ENCODE measurements around the gene C6orf15.

Gene C6orf15

DNA sequence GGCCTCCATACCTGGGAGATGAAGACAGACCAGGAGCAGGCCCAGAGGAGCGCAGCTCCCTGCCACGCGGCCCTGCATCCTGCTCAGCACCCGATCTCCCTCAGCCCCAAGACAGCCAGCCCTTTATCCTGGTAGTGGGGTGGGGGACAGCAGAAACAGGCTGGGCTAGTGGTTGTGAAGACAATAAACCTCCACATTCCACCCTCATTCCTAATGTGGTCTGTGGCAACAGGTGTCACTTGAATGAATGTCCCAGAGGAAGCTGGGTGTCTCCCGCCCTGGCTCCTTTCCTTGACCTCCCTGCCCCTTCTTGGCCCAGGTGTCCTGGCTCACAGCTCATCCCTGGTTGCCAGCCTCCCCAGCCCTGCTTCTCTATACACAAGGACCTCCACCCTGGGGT lies at the start of gene C6orf15:
TSS of gene C6orf15 (minus strand) at position 98 of the 400 bp plus-strand sequence. CDS start at position 78, 20 bp downstream.
- in situ Hi-C loops (cut with HindIII; ENCODE audit: low sequenced_read_pairs) = no loop called here

DNA sequence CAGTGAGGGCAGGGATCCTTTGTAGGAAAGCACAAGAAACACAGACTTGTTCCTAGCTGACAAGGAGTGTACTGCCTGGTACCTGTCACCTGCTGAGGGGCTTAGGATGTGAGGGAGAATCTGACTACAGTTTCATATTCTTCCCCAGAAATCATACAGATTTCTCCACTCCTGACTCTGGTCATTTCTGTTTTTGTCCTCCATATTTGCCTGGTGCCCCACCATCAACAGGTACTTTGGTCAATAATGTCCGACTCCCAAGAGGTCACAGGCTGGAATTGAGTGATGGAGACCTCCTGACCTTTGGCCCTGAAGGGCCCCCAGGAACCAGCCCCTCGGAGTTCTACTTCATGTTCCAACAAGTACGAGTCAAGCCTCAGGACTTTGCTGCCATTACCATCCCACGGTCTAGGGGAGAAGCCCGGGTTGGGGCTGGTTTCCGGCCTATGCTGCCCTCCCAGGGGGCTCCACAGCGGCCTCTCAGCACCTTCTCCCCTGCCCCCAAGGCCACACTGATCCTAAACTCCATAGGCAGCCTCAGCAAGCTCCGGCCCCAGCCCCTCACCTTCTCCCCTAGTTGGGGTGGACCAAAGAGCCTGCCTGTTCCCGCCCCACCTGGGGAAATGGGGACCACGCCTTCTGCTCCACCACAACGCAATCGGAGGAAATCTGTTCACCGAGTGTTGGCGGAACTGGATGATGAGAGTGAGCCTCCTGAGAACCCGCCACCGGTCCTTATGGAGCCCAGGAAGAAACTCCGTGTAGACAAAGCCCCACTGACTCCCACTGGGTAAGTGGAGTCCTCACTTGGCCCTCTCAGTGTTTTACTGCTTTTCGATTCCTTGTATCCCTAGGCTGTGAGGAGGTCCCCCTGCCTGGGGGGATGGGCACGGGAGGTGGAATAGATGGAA lies 49.1 kb upstream of the C6orf15 start:
- in situ Hi-C loops (cut with HindIII; ENCODE audit: low sequenced_read_pairs) = no loop called here

DNA sequence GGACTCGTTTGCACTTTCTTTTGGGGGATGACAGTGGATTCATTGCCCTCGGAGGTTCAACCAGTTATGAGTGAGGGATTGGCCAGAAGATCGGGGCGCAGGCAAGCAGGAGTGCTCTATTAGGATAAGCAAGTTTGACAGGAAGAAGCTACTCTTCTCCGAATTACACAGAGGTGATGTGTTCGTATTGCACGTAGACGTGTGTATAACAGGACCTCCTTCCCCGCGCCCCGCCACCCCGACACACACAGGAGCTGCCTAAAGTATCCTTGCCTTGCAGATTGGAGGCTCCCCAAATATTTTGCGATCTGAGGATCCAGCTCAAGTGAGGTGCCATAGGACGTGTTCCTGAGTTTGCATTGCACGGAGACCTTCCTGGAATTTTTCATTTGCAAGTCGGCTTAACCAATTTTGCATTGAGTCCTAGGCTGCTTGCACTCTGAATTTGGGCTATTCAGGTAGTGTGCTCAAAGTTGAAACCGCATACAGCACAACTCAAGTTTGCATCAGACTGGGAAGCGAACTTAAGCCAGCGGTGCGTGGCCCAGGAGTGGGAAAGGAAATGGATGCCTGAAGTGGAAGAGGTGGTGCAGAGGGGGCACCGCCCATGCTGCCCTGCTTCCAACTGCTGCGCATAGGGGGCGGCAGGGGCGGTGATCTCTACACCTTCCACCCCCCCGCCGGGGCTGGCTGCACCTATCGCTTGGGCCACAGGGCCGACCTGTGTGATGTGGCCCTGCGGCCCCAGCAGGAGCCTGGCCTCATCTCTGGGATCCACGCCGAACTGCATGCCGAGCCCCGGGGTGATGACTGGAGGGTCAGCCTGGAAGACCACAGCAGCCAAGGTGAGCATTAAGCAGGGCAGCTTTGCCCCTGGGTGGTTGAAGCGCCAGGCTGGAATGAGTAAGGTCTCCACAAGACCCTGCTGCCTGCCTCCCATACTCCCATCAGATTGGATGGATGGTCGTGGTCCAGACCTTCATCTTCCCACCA lies 46.8 kb upstream of the C6orf15 start:
- in situ Hi-C loops (cut with HindIII; ENCODE audit: low sequenced_read_pairs) = no loop called here

DNA sequence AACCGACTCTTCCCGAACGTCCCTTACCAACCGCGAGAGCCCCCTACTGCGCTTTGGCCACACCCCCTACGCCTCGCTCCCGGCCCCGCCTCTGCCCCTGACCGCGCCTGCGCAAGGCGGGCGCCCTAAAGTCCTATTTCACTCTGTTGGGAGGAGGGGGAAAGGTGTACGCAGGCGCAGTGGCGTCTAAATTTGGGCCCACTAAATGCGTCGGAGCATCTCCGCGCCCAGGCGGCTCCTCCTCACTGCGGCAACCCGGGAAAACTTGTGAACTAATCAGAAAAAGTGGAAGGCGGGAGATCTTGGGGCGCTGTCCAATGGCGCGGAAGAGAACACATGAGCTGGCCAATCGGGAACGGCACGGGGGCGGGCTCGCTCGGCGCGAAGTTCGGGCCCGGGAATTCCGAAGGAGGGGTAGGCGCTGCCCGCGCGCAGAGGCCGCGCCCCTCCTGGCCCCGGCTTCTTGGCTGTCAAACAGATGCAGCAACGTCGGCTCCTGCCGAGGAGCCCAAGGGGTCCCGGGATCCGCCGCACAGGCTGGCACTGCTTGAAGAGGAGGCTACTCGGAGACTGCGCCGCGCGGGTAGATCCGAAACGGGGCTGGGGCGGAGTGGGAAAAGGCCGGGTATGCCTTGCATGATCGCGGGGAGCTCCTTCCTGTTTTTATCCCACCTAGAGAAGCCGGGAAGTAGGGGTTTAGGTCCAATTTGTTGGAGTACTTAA lies 45.9 kb upstream of the C6orf15 start, which contains the start of gene TCF19:
TSS of gene TCF19 (plus strand) at position 450 of the 723 bp plus-strand sequence. CDS start 881 bp downstream, outside the sequence.
- in situ Hi-C loops (cut with HindIII; ENCODE audit: low sequenced_read_pairs) = no loop called here

DNA sequence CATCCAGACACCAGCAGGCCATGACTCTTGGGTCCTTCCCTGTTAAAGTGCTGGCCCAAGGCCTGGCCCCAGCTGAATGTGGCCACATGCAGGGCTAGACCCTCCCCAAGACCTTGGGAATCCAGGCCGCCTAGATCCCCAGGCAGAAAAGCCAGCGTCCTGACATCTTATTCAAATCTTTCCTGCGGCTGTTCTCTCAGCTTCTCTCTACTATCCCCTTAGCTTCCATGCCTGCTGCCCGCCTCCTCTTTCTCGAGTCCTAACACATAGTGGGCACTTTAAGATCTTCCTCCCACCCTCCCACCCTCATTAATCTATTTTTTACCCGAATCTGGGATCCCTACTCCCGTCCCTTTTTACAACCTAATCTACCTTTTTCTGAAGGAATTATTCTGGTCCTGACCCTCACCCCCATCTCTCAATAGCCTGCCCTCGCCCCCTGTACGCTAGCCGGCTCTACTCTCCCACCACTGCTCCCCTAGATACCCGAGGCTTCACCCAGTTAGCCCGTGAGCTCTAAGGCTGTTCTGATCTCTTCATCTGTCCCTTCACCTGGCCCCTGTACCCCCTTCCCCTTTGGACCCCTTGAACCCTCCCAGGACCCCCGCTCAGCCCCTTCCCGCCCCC lies 45.3 kb upstream of the C6orf15 start, which contains the start of gene CCHCR1:
TSS of gene CCHCR1 (minus strand) at position 290 of the 627 bp plus-strand sequence. CDS start at position 88, 202 bp downstream.
- in situ Hi-C loops (cut with HindIII; ENCODE audit: low sequenced_read_pairs) = no loop called here

DNA sequence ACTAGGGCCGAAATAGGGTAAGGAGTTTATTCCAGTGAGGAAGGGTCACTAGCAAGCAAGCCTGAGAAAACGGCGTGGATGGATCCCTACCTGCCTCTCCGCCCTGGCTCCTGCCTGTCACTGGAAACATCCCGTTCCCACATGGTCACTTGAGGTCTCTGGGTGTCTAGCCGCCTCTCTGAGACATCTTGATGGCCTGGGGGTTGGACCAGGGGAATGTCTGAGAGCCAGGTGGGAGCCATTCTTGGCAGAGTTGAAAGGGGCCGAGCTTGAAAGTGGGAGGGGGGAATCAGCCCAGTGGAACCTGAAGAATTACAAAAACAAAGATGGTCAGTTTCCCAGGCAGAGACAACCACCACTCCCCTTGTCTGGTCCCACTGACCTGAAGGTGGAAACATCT lies 44.3 kb upstream of the C6orf15 start:
- in situ Hi-C loops (cut with HindIII; ENCODE audit: low sequenced_read_pairs) = no loop called here

DNA sequence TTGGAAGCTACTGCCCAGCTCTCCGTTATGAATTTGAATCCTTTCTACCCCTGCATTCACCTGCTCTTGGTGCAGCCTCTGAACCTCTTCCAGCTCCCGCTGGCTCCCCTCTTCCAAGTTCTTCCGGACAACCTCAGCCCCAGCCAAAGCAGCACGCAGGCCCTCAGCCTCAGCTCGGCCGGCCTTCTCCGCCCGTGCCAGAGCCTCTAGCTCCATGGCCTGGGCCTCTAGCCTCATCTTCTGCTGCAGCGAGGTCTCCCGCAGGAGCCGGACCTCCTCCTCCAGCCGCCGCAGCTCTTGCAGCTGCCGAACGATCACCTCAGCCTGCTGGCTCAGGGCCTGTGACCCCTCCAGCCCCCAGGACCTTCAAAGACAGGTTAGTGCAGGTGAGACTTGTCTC lies 42.1 kb upstream of the C6orf15 start:
- in situ Hi-C loops (cut with HindIII; ENCODE audit: low sequenced_read_pairs) = no loop called here

DNA sequence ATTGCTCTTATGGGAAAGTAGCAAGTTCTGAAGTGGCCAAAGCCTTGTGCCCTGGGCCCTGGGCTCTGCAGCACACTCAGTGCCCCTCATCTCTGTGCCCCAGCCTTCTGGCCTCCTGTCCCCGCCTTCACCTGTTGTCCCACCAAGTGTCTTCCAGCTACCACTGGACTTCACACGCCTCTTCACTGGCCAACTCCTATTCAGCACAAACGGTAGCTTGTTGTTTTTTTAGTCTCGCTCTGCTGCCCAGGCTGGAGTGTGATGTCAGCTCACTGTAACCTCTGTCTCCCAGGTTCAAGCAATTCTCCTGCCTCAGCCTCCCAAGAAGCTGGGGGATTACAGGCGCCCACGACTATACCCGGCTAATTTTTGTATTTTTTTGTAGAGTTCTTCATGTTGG lies 40.4 kb upstream of the C6orf15 start:
- in situ Hi-C loops (cut with HindIII; ENCODE audit: low sequenced_read_pairs) = no loop called here

DNA sequence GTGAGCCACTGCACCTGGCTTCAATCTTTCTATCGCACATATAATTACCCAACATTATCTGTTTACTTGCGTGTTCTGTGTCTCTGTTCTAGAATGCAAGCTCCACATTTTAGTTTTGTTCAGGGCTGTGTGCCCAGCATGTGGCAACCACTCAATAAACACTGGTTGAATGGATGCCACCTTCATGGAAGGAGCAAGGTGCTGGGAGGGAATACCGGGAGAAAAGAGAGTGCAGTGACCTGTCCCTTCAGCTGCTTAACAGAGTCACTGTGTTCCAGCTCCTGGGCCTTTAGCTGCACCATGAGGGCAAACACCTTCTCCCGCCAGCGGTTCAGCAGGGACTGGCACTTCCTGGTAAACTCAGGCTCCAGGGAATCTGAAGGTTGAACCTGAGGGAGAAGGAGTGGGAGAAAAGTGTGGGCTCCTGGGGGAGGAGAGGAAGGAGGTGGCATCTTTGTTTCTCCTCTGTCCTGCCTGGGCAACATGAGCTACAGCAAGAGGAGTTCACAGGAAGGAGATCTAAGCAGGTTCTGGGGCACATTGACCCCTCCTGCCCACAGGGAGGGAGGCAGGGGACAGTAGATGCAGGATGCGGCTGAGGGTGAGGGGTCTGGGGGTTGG lies 37.6 kb upstream of the C6orf15 start:
- in situ Hi-C loops (cut with HindIII; ENCODE audit: low sequenced_read_pairs) = no loop called here

DNA sequence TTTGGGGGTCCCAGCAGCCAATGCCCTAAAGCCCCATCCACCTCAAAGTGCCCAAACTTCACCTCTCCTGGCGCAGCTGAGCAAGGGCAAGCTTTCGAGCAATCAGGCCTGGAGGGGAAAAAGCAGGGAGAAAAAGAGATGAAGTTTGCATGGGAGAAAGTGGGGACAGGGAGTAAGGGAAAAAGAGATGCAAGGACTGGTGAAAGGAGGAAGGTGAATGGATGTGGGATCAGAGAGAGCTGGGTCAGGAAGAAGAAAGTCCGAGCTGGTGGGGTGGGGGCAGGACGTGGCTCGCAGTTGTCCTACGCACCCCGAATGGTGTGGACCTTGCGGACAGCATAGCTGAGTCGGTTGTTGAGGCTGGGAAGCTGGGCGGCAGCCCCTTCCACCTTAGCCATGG lies 33.0 kb upstream of the C6orf15 start:
- in situ Hi-C loops (cut with HindIII; ENCODE audit: low sequenced_read_pairs) = no loop called here

DNA sequence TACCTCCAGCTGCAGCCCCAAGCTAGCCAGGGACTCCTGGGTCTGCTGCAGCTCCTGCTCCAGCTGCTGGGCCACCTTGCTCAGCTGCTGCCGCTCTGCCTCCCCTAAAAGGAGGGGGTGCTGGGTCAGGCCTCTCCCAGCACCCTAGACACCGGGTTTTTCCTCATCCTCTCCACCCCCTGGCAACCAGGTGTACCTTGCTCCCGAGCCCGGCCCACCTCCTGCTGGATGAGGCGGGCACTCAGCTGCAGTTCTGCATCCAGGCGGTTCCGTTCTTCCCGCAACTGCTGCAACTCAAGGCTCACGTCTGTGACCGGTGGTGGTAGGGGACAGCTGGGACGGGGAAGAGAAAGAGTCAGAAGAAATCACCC lies 32.6 kb upstream of the C6orf15 start:
- in situ Hi-C loops (cut with HindIII; ENCODE audit: low sequenced_read_pairs) = no loop called here

DNA sequence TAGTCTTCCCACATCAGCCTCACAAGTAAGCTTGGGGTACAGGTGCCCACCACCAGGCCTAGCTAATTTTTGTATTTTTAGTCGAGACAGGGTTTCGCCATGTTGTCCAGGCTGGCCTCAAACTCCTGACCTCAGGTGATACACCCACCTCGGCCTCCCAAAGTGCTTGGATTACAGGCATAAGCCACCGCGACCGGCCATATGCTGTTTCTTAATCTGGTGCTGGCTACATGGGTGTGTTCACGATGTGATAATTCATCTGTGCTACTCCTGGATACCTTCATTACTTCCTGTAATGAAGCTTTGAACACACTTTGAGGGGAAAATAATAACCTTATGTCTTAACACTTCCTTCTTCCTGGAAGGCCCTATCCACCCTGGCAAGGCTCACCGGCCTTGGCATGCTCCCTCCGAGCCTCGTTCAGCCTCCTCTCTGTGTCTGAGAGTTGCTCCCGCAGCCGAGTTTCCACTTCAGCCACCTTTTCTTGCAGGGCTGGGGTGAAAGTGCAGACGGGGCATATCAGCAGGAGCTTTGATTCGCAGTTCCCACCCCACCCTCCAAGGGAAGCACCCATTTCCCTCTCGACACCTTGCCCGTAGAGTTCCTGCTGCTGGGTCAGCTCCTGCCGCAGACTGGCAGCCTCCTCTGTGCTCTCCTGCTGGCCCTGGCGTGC lies 32.1 kb upstream of the C6orf15 start:
- in situ Hi-C loops (cut with HindIII; ENCODE audit: low sequenced_read_pairs) = no loop called here

DNA sequence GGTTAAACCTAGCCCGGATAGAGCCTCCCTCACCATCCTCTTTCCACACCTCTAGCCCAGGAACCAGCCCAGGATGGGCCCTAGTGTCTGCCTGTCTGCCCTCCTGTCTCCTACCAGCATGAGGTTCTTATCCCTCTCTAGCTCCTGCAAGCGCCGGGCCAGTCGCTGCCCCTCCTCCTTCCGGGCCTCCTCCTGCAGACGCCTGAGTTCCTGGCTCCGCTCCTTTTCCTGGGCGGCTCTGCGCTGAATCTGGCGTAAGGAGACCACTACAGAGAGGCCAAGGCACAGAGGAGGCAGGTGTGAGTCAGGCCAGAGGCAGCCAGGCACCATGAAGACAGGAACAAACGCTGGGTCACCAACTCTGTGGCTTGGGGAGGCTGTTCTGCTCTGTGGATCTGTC lies 30.8 kb upstream of the C6orf15 start:
- in situ Hi-C loops (cut with HindIII; ENCODE audit: low sequenced_read_pairs) = no loop called here

DNA sequence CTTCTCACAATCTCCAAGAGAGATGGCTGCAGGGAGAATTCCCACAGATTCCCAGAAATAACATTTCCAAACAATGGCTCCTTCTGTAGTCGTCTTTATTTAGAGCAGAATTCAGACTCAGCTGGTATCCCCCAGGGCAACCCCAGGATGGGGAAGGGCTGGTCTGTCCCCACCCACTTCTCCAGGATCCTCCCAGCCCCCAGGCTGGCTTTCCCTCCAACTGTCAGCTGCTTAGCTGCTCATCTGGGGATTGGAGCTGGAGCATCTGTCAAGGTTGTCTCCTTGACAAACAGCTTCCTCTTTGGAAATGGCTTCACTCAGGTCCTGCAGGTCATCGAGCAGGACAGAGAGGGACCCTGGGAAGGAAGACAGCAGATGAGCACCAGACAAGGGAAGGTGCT lies 30.0 kb upstream of the C6orf15 start:
- in situ Hi-C loops (cut with HindIII; ENCODE audit: low sequenced_read_pairs) = no loop called here

DNA sequence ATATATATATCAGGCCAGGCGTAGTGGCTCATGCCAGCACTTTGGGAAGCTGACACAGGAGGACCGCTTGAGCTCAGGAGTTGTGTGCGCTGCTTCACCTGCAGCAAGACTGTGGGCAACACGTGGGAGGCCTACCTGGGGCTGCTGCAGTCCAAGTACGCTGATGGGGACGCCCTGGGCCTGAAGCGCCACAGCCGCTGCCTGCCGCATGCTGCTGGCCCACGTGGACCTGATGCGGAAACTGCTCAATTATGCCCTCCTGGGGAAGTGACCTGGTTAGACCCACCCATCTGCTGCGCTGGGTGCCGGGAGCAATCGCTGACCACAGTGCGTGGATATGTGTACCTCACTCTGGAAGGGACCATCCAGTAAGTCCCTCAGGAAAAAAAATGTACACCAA lies 28.3 kb upstream of the C6orf15 start:
- in situ Hi-C loops (cut with HindIII; ENCODE audit: low sequenced_read_pairs) = no loop called here

DNA sequence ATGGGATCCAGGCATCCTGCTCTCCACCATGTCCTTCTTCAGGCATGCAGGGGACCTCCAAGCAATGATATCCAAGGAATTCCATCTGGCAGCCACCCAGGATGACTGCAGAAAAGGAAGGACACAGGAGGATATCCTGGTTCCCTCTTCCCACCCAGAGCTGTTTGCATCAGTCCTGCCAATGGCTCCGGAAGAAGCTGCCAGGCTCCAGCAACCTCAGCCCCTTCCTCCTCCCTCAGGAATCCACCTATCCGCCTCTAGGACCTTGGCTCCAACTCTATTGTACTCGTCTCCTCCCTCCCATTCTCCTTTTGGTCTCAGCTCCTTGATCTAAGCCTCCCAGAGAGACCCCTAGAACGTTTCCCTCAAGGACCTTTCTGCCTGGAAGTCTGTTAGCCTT lies 27.2 kb upstream of the C6orf15 start:
- in situ Hi-C loops (cut with HindIII; ENCODE audit: low sequenced_read_pairs) = no loop called here

DNA sequence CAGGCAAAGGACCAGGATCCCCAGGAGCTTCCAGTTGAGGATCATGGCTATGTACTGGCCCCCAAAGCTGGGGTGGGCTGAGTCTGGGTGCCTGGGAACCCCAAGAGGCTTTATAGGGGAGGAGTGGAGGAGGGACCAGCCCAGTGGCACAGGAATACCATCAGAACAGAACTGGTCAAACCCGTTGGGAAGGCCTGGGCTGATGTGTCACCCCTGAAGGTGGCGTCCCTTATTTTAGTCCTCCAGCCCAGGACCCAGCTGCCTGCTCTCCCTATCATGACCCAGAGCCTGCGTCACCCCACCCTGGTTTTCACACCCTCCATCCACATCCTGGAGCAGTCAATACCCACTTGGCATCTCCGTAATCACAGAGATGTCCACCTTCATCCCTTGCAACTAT lies 26.6 kb upstream of the C6orf15 start, which contains the start of gene PSORS1C2:
TSS of gene PSORS1C2 (minus strand) at position 85 of the 400 bp plus-strand sequence. CDS start at position 45, 40 bp downstream.
- in situ Hi-C loops (cut with HindIII; ENCODE audit: low sequenced_read_pairs) = no loop called here

DNA sequence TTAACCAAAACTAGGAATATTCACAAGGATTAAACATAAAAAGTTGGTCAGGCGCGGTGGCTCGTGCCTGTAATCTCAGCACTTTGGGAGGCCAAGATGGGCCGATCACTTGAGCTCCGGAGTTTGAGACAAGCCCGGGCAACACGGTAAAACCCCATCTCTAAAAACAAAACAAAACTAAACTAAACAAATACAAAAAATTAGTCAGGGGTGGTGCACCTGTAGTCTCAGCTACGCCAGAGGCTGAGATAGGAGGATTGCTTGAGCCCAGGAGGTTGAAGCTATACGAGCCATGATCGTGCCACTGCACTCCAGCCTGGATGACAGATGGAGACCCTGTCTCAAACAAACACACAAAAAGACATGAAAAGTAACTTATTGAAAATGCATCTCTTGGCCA lies 23.3 kb upstream of the C6orf15 start:
- in situ Hi-C loops (cut with HindIII; ENCODE audit: low sequenced_read_pairs) = no loop called here

DNA sequence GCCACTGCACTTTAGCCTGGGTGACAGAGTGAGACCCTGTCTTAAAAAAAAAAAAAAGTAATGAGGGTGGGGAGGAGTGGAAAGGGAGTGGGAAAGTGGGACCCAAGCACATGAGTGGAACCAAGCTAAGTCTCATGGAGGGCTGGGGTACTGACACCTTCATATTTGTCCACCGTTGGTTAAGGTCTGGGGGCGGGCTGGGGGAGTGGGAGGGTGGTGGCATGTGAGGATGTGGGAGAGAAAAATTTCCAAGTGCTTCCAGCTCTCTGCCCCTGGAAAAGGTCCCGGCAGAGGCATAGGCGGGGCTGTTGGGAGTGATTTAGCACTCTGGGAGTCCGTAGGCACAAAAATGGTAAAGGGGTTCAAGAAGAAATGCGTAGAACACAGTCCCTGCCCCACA lies 20.4 kb upstream of the C6orf15 start:
- in situ Hi-C loops (cut with HindIII; ENCODE audit: low sequenced_read_pairs) = no loop called here
